SJCRH30 (cell line): ENCODE measurements around the gene CELSR1. TPM values are rescaled to one million over a fixed set of nuclear protein-coding genes. Genes with fewer than 3 reads are reported as not detected.
A peak's percentile ranks its signal among the peaks of the same experiment; 100 is the strongest.

ENCODE experiments used
- DNase-seq, 2 experiments: peaks; one replicate each; pipeline ENCODE4 v3.0.0-alpha.2; 2015 to 2020
- H3K27ac ChIP-seq: fragments of 250-450 bp; sonication (Bioruptor Pico); 2 replicates; pipeline ENCODE4 v1.5.1; 2020; ENCODE audit warnings: mild to moderate bottlenecking, moderate library complexity
- H3K27me3 ChIP-seq: fragments of 250-450 bp; sonication (Bioruptor Pico); 2 replicates; pipeline ENCODE4 v1.5.1; 2020; ENCODE audit warnings: mild to moderate bottlenecking, moderate library complexity
- H3K36me3 ChIP-seq: fragments of 250-450 bp; sonication (Bioruptor Pico); 2 replicates; pipeline ENCODE4 v1.5.1; 2020; ENCODE audit warnings: mild to moderate bottlenecking, moderate library complexity
- H3K4me1 ChIP-seq: fragments of 250-450 bp; sonication (Bioruptor Pico); 2 replicates; pipeline ENCODE4 v1.5.1; 2020; ENCODE audit warnings: mild to moderate bottlenecking, moderate library complexity
- H3K4me3 ChIP-seq: fragments of 250-450 bp; sonication (Bioruptor Pico); 2 replicates; pipeline ENCODE4 v1.5.1; 2020; ENCODE audit warnings: mild to moderate bottlenecking, moderate library complexity
- H3K9me3 ChIP-seq: fragments of 250-450 bp; sonication (Bioruptor Pico); replicated peaks from 2 replicates; pipeline ENCODE4 v1.5.1; 2020; ENCODE audit warnings: mild to moderate bottlenecking, moderate library complexity
- total RNA-seq: library from RNA; depleted of rRNA; stranded (reverse); fragments of >200 nt; shearing (Covaris generic); gene quantifications from 2 replicates; pipeline ENCODE4 v1.2.3, GENCODE V29; 2014

Gene CELSR1
- total RNA-seq, 1 experiment from 2014 or later: not detected

- Histone ChIP-seq H3K9me3 (no peaks in the 10 kb centered on the region), H3K27me3 (peaks cover 39% of the 10 kb centered on the region), H3K4me3 (no peak overlapping the region), H3K36me3 (no peaks in the 10 kb centered on the region), H3K4me1 (no peaks in the 10 kb centered on the region), H3K27ac (no peak overlapping the region)
- DNase-seq: no peak
Observed at GRCh38 chr22:46455446-46455845, 82.0 kb downstream of the CELSR1 start.

- Histone ChIP-seq H3K27me3 (peaks cover 31% of the 10 kb centered on the region), H3K4me1 (no peaks in the 10 kb centered on the region), H3K36me3 (no peaks in the 10 kb centered on the region), H3K9me3 (no peaks in the 10 kb centered on the region), H3K27ac (no peak overlapping the region), H3K4me3 (no peak overlapping the region)
- no peak for DNase-seq
Observed at GRCh38 chr22:46454504-46455269, 82.7 kb downstream of the CELSR1 start.

- no peaks in the 10 kb centered on the region for H3K9me3 ChIP-seq
- no peak overlapping the region for H3K27ac ChIP-seq
- no peak overlapping the region for H3K4me3 ChIP-seq
- H3K27me3 ChIP-seq: peaks cover 29% of the 10 kb centered on the region
- H3K4me1 ChIP-seq: no peaks in the 10 kb centered on the region
- H3K36me3 ChIP-seq: no peaks in the 10 kb centered on the region
- no peak for DNase-seq
Observed at GRCh38 chr22:46453829-46454503, 83.5 kb downstream of the CELSR1 start.

GRCh38 chr22:46453006-46453828, 84.2 kb downstream of the CELSR1 start:
- Histone ChIP-seq H3K27ac (no peak overlapping the region), H3K36me3 (no peaks in the 10 kb centered on the region), H3K27me3 (peaks cover 21% of the 10 kb centered on the region), H3K4me1 (no peaks in the 10 kb centered on the region), H3K9me3 (no peaks in the 10 kb centered on the region), H3K4me3 (no peak overlapping the region)
- no peak for DNase-seq

- peaks cover 18% of the 10 kb centered on the region for H3K27me3 ChIP-seq
- DNase-seq: no peak
Observed at GRCh38 chr22:46452195-46453005, 85.0 kb downstream of the CELSR1 start.

GRCh38 chr22:46451741-46452140, 85.7 kb downstream of the CELSR1 start:
- no peak overlapping the region for H3K27ac ChIP-seq
- H3K9me3 ChIP-seq: no peaks in the 10 kb centered on the region
- H3K27me3 ChIP-seq: peaks cover 20% of the 10 kb centered on the region
- no peaks in the 10 kb centered on the region for H3K4me1 ChIP-seq
- no peak overlapping the region for H3K4me3 ChIP-seq
- DNase-seq: no peak
- H3K36me3 ChIP-seq: no peaks in the 10 kb centered on the region

More at GRCh38 chr22:46452195-46453005, 85.0 kb downstream of the CELSR1 start:
- Histone ChIP-seq H3K27ac (no peak overlapping the region), H3K9me3 (no peaks in the 10 kb centered on the region), H3K4me1 (no peaks in the 10 kb centered on the region), H3K36me3 (no peaks in the 10 kb centered on the region), H3K4me3 (no peak overlapping the region)

- H3K27me3 ChIP-seq: peaks cover 17% of the 10 kb centered on the region
- no peak for DNase-seq
Observed at GRCh38 chr22:46450931-46451561, 86.4 kb downstream of the CELSR1 start.

GRCh38 chr22:46449974-46450745, 87.3 kb downstream of the CELSR1 start:
- Histone ChIP-seq H3K27ac (no peak overlapping the region), H3K4me3 (no peak overlapping the region), H3K4me1 (no peaks in the 10 kb centered on the region), H3K27me3 (peaks cover 17% of the 10 kb centered on the region), H3K9me3 (no peaks in the 10 kb centered on the region), H3K36me3 (no peaks in the 10 kb centered on the region)
- no peak for DNase-seq

More at GRCh38 chr22:46450931-46451561, 86.4 kb downstream of the CELSR1 start:
- no peak overlapping the region for H3K4me3 ChIP-seq
- no peak overlapping the region for H3K27ac ChIP-seq
- no peaks in the 10 kb centered on the region for H3K4me1 ChIP-seq
- H3K9me3 ChIP-seq: no peaks in the 10 kb centered on the region
- no peaks in the 10 kb centered on the region for H3K36me3 ChIP-seq

GRCh38 chr22:46449116-46449691, 88.2 kb downstream of the CELSR1 start:
- no peak for DNase-seq
- Histone ChIP-seq H3K27ac (no peak overlapping the region), H3K4me1 (no peaks in the 10 kb centered on the region), H3K4me3 (no peak overlapping the region), H3K36me3 (no peaks in the 10 kb centered on the region), H3K27me3 (peaks cover 21% of the 10 kb centered on the region), H3K9me3 (no peaks in the 10 kb centered on the region)

GRCh38 chr22:46448333-46448732, 89.1 kb downstream of the CELSR1 start:
- H3K4me1 ChIP-seq: no peaks in the 10 kb centered on the region
- no peaks in the 10 kb centered on the region for H3K36me3 ChIP-seq
- no peaks in the 10 kb centered on the region for H3K9me3 ChIP-seq
- peaks cover 18% of the 10 kb centered on the region; the same call in 1 of the 2 replicates for H3K27me3 ChIP-seq
- H3K27ac ChIP-seq: no peak overlapping the region
- no peak for DNase-seq
- H3K4me3 ChIP-seq: no peak overlapping the region

GRCh38 chr22:46447906-46448305, 89.5 kb downstream of the CELSR1 start:
- H3K27me3 ChIP-seq: peaks cover 19% of the 10 kb centered on the region; the same call in 1 of the 2 replicates
- H3K4me1 ChIP-seq: no peaks in the 10 kb centered on the region
- no peak overlapping the region for H3K27ac ChIP-seq
- H3K36me3 ChIP-seq: no peaks in the 10 kb centered on the region
- no peaks in the 10 kb centered on the region for H3K9me3 ChIP-seq
- H3K4me3 ChIP-seq: no peak overlapping the region
- no peak for DNase-seq

- H3K27me3 ChIP-seq: peaks cover 19% of the 10 kb centered on the region; the same call in 1 of the 2 replicates
- no peaks in the 10 kb centered on the region for H3K9me3 ChIP-seq
- H3K36me3 ChIP-seq: no peaks in the 10 kb centered on the region
- H3K4me1 ChIP-seq: no peaks in the 10 kb centered on the region
- peak in 1 of 2 experiments; percentile 13 for DNase-seq
- no peak overlapping the region for H3K4me3 ChIP-seq
- no peak overlapping the region for H3K27ac ChIP-seq
Observed at GRCh38 chr22:46446799-46447198, 90.6 kb downstream of the CELSR1 start.
